ENCODE measurements around the gene TPBGL. TPM values are rescaled to one million over a fixed set of nuclear protein-coding genes. Genes with fewer than 3 reads are reported as not detected.

Gene TPBGL
- polyA plus RNA-seq, 1 of the 3 experiments (the other 2 are of a cell fraction): 0.03 TPM

DNA sequence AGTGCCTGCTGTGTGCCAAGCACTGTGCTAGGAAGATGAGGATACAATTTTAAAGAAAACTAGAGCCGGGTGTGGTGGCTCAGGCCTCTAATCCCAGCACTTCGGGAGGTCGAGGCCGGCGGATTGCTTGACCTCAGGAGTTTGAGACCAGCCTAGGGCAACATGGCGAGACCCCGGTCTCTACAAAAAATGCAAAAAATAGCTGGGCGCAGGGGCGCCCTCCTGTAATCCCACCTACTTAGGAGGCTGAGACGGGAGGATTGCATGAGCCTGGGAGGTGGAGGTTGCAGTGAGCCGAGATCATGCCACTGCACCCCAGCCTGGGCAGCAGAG is 8.3 kb downstream of the TPBGL start:
- no peak for DNase-seq
- ChIA-PET CTCF (interaction anchor here (0.6 to 17.5 kb wide), 85 partner anchors 9 to 547 kb away, joined by 3 to 1115 read pairs (median 6); partner anchors contain the start of genes NEU3, SLCO2B1, SPCS2 and TPBGL), POLR2A (interaction anchor here (1.2 kb wide), 1 partner anchor 107 kb away, joined by 5 read pairs; no protein-coding TSS in a partner anchor)
- no peaks in the 10 kb centered on the region for H3K36me3 ChIP-seq (replicated peaks in 1 of 2; ENCODE audit: control insufficient read depth in 1 of 2, insufficient read depth in 2 of 2, low read length in 1 of 2)
- no peak overlapping the region for H2AFZ ChIP-seq (ENCODE audit: low read depth)
- no peaks in the 10 kb centered on the region for H4K20me1 ChIP-seq (ENCODE audit: insufficient read depth)
- peaks cover 0 to 5% of the 10 kb centered on the region in 2 experiments; a peak in 1 of 4 replicates for H3K4me1 ChIP-seq (ENCODE audit: control insufficient read depth in 1 of 2, insufficient read depth in 2 of 2, low read depth in 1 of 2, low read length in 1 of 2)
- peak overlapping the region in 1 of 2 experiments; percentile 54; a peak in 1 of 4 replicates for H3K4me3 ChIP-seq (ENCODE audit: low read depth in 2 of 2, low read length in 1 of 2)
- no peaks in the 10 kb centered on the region for H3F3A ChIP-seq (replicated peaks; ENCODE audit: insufficient read depth)
- H3K9ac ChIP-seq: no peak overlapping the region
- no peak overlapping the region for H3K4me2 ChIP-seq
- H3K79me2 ChIP-seq (ENCODE audit: insufficient read depth): no peaks in the 10 kb centered on the region
- 27% methylated on average over 11 of the region's 11 CpGs for WGBS (ENCODE audit: low lambda C conversion rate)
- H3K9me3 ChIP-seq: 0 out of 2 replicates have a peak, but pooled peaks cover under 1% of the 10 kb centered on the region
- peaks cover 19% of the 10 kb centered on the region for H3K27me3 ChIP-seq (ENCODE audit: insufficient read depth)
- H3K9me2 ChIP-seq: no peaks in the 10 kb centered on the region
- TF ChIP-seq, protein P1, sequence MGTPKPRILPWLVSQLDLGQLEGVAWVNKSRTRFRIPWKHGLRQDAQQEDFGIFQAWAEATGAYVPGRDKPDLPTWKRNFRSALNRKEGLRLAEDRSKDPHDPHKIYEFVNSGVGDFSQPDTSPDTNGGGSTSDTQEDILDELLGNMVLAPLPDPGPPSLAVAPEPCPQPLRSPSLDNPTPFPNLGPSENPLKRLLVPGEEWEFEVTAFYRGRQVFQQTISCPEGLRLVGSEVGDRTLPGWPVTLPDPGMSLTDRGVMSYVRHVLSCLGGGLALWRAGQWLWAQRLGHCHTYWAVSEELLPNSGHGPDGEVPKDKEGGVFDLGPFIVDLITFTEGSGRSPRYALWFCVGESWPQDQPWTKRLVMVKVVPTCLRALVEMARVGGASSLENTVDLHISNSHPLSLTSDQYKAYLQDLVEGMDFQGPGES (IDR thresholded peaks at IDR 0.05; ENCODE audit: low read depth, low read length): no peak
- TF ChIP-seq NRF1 (IDR thresholded peaks at IDR 0.05; ENCODE audit: low read depth, low read length) (no peak), YY1 (IDR thresholded peaks at IDR 0.05; ENCODE audit: low read depth) (no peak), EP300 (IDR thresholded peaks at IDR 0.05; ENCODE audit: borderline replicate concordance in 1 of 2, low read depth in 1 of 2, low read length in 1 of 2) (no peak), MEF2A (IDR thresholded peaks at IDR 0.05; ENCODE audit: borderline replicate concordance, low read depth) (no peak)
- TF ChIP-seq, protein P2, sequence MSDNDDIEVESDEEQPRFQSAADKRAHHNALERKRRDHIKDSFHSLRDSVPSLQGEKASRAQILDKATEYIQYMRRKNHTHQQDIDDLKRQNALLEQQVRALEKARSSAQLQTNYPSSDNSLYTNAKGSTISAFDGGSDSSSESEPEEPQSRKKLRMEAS (IDR thresholded peaks at IDR 0.05; ENCODE audit: low read depth): no peak
- H3K27ac ChIP-seq (ENCODE audit: low read depth in 2 of 2, low read length in 1 of 2): no peak overlapping the region

DNA sequence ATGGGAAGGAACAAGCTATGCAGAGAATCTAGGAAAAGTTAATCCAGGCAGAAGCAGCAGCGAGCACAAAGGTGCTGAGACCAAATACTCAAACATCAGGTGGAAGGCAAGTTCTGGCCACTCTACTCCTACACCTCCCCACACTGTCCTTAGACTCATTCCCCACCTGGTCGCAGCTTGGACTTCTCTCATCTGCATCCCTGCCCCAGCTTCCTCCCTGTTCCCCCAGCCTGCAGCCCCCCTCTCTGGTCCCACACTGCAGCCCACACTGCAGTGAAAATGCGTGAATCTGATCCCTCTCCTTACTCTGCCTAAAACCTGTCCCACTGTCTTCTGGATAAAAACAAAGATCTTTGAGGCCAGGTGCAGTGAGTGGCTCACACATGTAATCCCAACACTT is 9.1 kb downstream of the TPBGL start:
- no peak for DNase-seq
- POLR2A ChIA-PET: no interaction called here
- TF ChIP-seq RAD21 (IDR thresholded peaks at IDR 0.05; ENCODE audit: low read length) (no peak), TCF12 (IDR thresholded peaks at IDR 0.05) (no peak), JUND (IDR thresholded peaks at IDR 0.05) (no peak), RCOR1 (IDR thresholded peaks at IDR 0.05; ENCODE audit: low read length) (no peak), SIN3A (IDR thresholded peaks at IDR 0.05; ENCODE audit: borderline replicate concordance, low read depth, low read length) (no peak), EZH2phosphoT487 (IDR thresholded peaks at IDR 0.05; ENCODE audit: borderline replicate concordance, low read depth) (no peak), EP300 (IDR thresholded peaks at IDR 0.05; ENCODE audit: borderline replicate concordance in 1 of 2, low read depth in 1 of 2, low read length in 1 of 2) (no peak)
- TF ChIP-seq, protein P3, sequence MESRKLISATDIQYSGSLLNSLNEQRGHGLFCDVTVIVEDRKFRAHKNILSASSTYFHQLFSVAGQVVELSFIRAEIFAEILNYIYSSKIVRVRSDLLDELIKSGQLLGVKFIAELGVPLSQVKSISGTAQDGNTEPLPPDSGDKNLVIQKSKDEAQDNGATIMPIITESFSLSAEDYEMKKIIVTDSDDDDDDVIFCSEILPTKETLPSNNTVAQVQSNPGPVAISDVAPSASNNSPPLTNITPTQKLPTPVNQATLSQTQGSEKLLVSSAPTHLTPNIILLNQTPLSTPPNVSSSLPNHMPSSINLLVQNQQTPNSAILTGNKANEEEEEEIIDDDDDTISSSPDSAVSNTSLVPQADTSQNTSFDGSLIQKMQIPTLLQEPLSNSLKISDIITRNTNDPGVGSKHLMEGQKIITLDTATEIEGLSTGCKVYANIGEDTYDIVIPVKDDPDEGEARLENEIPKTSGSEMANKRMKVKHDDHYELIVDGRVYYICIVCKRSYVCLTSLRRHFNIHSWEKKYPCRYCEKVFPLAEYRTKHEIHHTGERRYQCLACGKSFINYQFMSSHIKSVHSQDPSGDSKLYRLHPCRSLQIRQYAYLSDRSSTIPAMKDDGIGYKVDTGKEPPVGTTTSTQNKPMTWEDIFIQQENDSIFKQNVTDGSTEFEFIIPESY (IDR thresholded peaks at IDR 0.05; ENCODE audit: borderline replicate concordance, low read depth): no peak
- TF ChIP-seq, protein P1 (IDR thresholded peaks at IDR 0.05; ENCODE audit: low read depth, low read length): no peak
- TF ChIP-seq, protein P4, sequence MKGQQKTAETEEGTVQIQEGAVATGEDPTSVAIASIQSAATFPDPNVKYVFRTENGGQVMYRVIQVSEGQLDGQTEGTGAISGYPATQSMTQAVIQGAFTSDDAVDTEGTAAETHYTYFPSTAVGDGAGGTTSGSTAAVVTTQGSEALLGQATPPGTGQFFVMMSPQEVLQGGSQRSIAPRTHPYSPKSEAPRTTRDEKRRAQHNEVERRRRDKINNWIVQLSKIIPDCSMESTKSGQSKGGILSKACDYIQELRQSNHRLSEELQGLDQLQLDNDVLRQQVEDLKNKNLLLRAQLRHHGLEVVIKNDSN (IDR thresholded peaks at IDR 0.05; ENCODE audit: borderline replicate concordance, low read depth): no peak
- TF ChIP-seq, protein P5, sequence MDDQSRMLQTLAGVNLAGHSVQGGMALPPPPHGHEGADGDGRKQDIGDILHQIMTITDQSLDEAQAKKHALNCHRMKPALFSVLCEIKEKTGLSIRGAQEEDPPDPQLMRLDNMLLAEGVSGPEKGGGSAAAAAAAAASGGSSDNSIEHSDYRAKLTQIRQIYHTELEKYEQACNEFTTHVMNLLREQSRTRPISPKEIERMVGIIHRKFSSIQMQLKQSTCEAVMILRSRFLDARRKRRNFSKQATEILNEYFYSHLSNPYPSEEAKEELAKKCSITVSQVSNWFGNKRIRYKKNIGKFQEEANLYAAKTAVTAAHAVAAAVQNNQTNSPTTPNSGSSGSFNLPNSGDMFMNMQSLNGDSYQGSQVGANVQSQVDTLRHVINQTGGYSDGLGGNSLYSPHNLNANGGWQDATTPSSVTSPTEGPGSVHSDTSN (IDR thresholded peaks at IDR 0.05): no peak
- TF ChIP-seq, protein P6, sequence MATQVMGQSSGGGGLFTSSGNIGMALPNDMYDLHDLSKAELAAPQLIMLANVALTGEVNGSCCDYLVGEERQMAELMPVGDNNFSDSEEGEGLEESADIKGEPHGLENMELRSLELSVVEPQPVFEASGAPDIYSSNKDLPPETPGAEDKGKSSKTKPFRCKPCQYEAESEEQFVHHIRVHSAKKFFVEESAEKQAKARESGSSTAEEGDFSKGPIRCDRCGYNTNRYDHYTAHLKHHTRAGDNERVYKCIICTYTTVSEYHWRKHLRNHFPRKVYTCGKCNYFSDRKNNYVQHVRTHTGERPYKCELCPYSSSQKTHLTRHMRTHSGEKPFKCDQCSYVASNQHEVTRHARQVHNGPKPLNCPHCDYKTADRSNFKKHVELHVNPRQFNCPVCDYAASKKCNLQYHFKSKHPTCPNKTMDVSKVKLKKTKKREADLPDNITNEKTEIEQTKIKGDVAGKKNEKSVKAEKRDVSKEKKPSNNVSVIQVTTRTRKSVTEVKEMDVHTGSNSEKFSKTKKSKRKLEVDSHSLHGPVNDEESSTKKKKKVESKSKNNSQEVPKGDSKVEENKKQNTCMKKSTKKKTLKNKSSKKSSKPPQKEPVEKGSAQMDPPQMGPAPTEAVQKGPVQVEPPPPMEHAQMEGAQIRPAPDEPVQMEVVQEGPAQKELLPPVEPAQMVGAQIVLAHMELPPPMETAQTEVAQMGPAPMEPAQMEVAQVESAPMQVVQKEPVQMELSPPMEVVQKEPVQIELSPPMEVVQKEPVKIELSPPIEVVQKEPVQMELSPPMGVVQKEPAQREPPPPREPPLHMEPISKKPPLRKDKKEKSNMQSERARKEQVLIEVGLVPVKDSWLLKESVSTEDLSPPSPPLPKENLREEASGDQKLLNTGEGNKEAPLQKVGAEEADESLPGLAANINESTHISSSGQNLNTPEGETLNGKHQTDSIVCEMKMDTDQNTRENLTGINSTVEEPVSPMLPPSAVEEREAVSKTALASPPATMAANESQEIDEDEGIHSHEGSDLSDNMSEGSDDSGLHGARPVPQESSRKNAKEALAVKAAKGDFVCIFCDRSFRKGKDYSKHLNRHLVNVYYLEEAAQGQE (IDR thresholded peaks at IDR 0.05; ENCODE audit: low read depth, low read length): no peak

More for the DNA sequence above, 9.1 kb downstream of the TPBGL start:
- WGBS (ENCODE audit: low lambda C conversion rate): 28% methylated on average over 3 of the region's 3 CpGs
- H3K27me3 ChIP-seq (ENCODE audit: insufficient read depth): peaks cover 11% of the 10 kb centered on the region; the same call in 1 of the 2 replicates
- no peak overlapping the region for H3K4me3 ChIP-seq (ENCODE audit: low read depth in 2 of 2, low read length in 1 of 2)
- CTCF ChIA-PET: interaction anchor here (0.6 to 17.5 kb wide), 23 partner anchors 8 to 319 kb away, joined by 3 to 1115 read pairs (median 8); partner anchors contain the start of genes SLCO2B1 and TPBGL
- H3K9me2 ChIP-seq: no peaks in the 10 kb centered on the region
- H3F3A ChIP-seq (replicated peaks; ENCODE audit: insufficient read depth): no peaks in the 10 kb centered on the region
- H3K4me2 ChIP-seq: no peak overlapping the region
- H2AFZ ChIP-seq (ENCODE audit: low read depth): no peak overlapping the region
- no peaks in the 10 kb centered on the region for H3K79me2 ChIP-seq (ENCODE audit: insufficient read depth)
- H3K4me1 ChIP-seq (ENCODE audit: control insufficient read depth in 1 of 2, insufficient read depth in 2 of 2, low read depth in 1 of 2, low read length in 1 of 2): peaks cover 0 to 5% of the 10 kb centered on the region in 2 experiments; a peak in 1 of 4 replicates
- H4K20me1 ChIP-seq (ENCODE audit: insufficient read depth): no peaks in the 10 kb centered on the region
- H3K36me3 ChIP-seq (replicated peaks in 1 of 2; ENCODE audit: control insufficient read depth in 1 of 2, insufficient read depth in 2 of 2, low read length in 1 of 2): no peaks in the 10 kb centered on the region
- no peak overlapping the region for H3K27ac ChIP-seq (ENCODE audit: low read depth in 2 of 2, low read length in 1 of 2)
- H3K9ac ChIP-seq: no peak overlapping the region
- H3K9me3 ChIP-seq: peaks cover 5% of the 10 kb centered on the region
